Glutamatergic neuron (in vitro differentiated cells): ENCODE measurements around the gene FCGR3B. TPM values are rescaled to one million over a fixed set of nuclear protein-coding genes. Genes with fewer than 3 reads are reported as not detected.
"Not testable (repeated sequence)": the region's sequence is repeated elsewhere in the genome, so short reads cannot be mapped to it uniquely, and the experiment has no call there.

Experiments
- DNase-seq: peaks from one replicate; pipeline ENCODE4 v3.0.0; 2022
- H3K27ac Mint-ChIP-seq: one replicate; pipeline ENCODE4 v1.8.0; 2020; ENCODE audit warnings: mild to moderate bottlenecking, mixed read lengths, inconsistent platforms; ENCODE audit not compliant: unreplicated experiment
- H3K27me3 Mint-ChIP-seq: one replicate; pipeline ENCODE4 v1.8.0; 2020; ENCODE audit warnings: mild to moderate bottlenecking, moderate library complexity, mixed read lengths, inconsistent platforms; ENCODE audit not compliant: unreplicated experiment
- H3K36me3 Mint-ChIP-seq: one replicate; pipeline ENCODE4 v1.8.0; 2020; ENCODE audit warnings: mild to moderate bottlenecking, mixed read lengths, inconsistent platforms; ENCODE audit not compliant: unreplicated experiment
- H3K4me1 Mint-ChIP-seq: one replicate; pipeline ENCODE4 v1.8.0; 2020; ENCODE audit warnings: mild to moderate bottlenecking, low read depth, mixed read lengths, inconsistent platforms; ENCODE audit not compliant: unreplicated experiment
- H3K4me3 Mint-ChIP-seq: one replicate; pipeline ENCODE4 v1.8.0; 2020; ENCODE audit warnings: mild to moderate bottlenecking, mixed read lengths, inconsistent platforms; ENCODE audit not compliant: unreplicated experiment
- H3K9me3 Mint-ChIP-seq: one replicate; pipeline ENCODE4 v1.8.0; 2020; ENCODE audit warnings: mild to moderate bottlenecking, moderate library complexity, mixed read lengths, inconsistent platforms; ENCODE audit not compliant: unreplicated experiment
- total RNA-seq: library from RNA; stranded (reverse); fragmentation: NEBNext Ultra II Directional; extraction: Animal tissue kit (Norgen Biotek cat#: 25700); gene quantifications from one replicate; pipeline ENCODE4 v1.2.1, GENCODE V29; 2021; ENCODE audit not compliant: unreplicated experiment

The FCGR3B gene
- total RNA-seq, 1 donor from 2014 or later = not detected

DNA sequence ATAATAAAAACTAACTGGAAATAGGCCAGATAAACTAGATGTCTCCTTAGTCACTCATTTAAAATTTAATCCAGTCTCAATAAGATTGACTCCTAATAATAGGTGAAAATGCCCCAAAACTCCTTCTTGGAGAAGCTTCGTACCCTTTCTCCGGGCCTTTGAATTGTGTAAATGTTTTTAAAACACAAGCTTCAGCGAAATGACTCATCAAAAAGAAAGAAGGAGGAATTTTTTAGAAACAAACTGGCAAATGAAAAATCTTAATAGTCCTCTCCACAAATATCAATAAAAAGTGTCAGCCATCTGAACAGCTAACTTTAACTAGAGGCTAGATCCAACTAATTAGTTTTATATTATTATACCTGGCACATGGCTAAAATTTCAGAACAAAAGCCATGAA is 33.9 kb downstream of the FCGR3B start:
- H3K36me3 Mint-ChIP-seq, H3K4me1 Mint-ChIP-seq, H3K4me3 Mint-ChIP-seq, H3K9me3 Mint-ChIP-seq, H3K27ac Mint-ChIP-seq, H3K27me3 Mint-ChIP-seq, DNase-seq: not testable (repeated sequence)

DNA sequence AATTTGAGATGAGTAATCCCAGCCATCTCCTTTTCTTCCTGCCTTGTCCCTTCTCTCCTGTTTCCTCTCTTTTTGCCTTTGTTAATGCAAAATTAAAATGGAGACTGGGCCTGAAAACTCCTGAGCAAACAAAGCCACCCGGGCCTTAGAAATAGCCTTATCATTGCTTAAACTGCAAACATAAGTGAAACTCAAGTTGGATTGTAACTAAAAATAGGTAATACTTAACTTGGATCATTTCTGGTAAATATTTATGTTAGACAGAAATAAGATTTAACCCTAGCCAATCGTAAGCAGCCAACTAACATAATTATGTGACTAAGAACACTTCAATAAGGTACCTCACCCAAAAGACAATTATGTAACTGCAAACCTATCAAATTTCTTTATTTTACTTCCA is 35.4 kb downstream of the FCGR3B start:
- H3K36me3 Mint-ChIP-seq, H3K27ac Mint-ChIP-seq, DNase-seq, H3K4me1 Mint-ChIP-seq, H3K27me3 Mint-ChIP-seq, H3K4me3 Mint-ChIP-seq, H3K9me3 Mint-ChIP-seq: not testable (repeated sequence)

DNA sequence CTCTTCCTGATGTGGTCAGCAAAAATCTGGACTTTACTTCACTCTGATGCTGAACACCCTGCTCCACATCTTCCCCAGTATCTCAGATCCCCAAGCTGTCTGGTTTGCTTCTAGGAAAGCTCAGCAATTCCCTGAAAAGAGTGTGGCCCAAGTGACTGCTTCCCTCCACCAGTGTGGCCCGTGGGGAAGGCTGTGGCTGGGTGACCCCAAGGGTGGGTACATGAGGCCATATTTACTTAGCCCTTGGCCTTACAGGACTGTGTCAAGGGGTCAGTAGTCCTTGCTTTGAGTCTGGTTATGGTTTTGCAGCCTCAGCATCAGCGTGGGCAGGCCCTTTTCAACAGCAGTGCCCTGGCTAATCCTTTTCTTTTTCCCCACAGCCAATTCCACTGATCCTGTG is 35.8 kb downstream of the FCGR3B start:
- H3K4me1 Mint-ChIP-seq = not testable (repeated sequence)

DNA sequence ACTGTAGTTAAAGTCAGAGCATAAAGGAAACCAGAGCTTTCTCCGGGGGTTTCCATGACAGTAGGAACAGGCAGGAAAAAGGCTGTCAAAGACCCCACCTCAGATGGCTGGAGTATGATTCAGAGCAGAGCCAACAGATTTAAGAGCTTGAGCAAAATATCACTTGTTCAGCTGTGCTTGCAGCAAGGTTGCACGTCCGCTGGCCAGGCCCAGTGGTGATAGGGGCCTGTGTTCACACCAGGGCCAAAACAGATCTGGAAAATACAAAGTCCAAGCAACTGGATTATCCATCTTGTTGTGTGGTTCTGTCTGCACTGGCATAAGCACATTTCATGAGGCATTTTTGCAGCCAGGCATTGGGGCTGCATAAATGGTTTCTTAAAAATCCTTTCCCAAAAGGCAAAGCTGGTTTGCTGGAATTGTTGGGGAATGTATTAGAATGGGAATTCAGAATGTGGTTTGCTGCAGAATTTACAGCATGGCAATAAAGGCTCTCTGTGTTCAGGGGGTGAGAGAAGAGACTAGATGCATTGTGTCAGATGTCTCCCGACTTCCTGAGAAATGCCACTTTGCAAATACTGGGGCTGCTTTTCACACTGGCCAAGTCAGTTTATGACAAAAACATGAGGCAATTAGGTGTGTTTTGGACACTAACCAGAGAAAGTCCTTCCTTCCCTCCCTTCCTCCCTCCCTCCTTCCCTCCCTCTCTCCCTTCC is 36.5 kb downstream of the FCGR3B start:
- not testable (repeated sequence) for DNase-seq, H3K9me3 Mint-ChIP-seq, H3K36me3 Mint-ChIP-seq, H3K27ac Mint-ChIP-seq, H3K4me3 Mint-ChIP-seq, H3K4me1 Mint-ChIP-seq, H3K27me3 Mint-ChIP-seq

More for the DNA sequence above, 35.8 kb downstream of the FCGR3B start:
- not testable (repeated sequence) for DNase-seq, H3K27ac Mint-ChIP-seq, H3K36me3 Mint-ChIP-seq, H3K4me3 Mint-ChIP-seq, H3K27me3 Mint-ChIP-seq, H3K9me3 Mint-ChIP-seq

DNA sequence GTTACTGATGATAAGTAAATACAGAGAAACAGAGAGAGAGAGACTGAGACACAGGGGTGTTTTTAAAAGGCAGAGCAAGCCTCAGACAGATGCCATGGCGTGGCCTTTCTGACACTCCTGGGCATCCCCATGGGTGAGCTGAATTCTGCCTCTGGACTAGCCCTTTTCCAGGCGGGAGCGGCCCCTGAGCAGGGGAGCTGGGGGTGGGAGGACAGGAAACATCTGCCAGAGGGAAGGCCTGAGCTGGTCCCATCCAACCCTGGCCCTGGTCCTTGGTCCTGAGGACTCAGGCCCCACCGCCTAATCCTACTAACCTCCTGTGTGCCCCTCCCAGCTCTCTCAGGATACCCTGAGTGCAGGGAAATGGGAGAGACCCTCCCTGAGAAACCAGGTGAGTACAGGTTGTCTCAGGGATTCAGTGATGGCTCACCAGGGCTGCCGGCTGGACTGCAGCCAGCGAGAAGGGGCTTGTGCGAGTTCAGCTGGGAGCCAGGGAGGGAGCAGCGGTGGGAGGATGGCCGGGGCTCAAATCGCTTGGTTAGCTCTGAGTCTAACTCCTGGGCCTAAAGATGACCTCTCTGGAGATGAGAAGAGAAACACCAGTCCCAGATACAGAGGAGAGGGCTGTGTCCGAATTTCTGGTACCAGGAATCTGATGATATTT is 37.8 kb downstream of the FCGR3B start:
- not testable (repeated sequence) for H3K27ac Mint-ChIP-seq, H3K36me3 Mint-ChIP-seq, H3K4me3 Mint-ChIP-seq, H3K27me3 Mint-ChIP-seq, H3K9me3 Mint-ChIP-seq, DNase-seq, H3K4me1 Mint-ChIP-seq

DNA sequence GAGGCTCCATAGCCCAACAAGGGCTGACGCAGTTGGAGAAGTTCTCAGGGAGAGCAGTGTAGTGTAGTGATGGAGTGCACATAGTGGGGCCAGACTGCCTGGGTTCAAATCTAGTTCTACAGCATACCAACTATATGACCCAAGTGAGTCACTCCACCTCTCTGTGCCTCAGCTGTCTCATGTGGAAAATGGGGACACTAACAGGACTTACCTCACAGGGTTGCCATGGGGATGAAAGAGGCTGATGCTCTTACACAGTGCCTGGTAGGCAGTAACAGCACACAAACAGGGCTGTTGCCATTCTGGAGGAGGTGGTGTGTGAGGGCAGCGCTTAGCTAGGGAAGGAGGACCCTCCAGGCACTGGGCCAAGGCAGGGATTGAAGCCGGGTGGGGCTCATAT is 38.4 kb downstream of the FCGR3B start:
- not testable (repeated sequence) for H3K27ac Mint-ChIP-seq, H3K36me3 Mint-ChIP-seq, H3K4me1 Mint-ChIP-seq, H3K4me3 Mint-ChIP-seq, H3K9me3 Mint-ChIP-seq, H3K27me3 Mint-ChIP-seq, DNase-seq

DNA sequence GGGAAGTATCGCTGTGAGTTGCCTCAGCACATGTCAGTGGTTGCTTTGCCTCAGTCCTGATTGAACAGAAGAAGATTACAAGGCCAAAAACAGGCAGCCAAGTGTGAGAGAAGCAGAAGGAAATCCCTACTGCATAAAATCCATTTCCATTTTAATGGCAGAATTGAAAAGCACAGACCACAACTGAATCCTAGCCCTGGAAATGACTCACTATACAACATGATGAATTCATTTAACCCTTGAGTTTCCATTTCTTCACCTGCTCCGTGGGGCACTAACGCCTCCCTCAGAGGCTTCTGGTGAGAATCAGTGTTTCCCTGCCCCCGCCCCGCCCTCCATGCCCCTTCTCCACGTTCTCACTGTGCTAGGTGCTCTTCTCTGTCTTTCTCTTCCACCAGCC is 41.1 kb downstream of the FCGR3B start:
- not testable (repeated sequence) for H3K9me3 Mint-ChIP-seq, H3K4me3 Mint-ChIP-seq, H3K27me3 Mint-ChIP-seq, H3K36me3 Mint-ChIP-seq, H3K4me1 Mint-ChIP-seq, H3K27ac Mint-ChIP-seq, DNase-seq

DNA sequence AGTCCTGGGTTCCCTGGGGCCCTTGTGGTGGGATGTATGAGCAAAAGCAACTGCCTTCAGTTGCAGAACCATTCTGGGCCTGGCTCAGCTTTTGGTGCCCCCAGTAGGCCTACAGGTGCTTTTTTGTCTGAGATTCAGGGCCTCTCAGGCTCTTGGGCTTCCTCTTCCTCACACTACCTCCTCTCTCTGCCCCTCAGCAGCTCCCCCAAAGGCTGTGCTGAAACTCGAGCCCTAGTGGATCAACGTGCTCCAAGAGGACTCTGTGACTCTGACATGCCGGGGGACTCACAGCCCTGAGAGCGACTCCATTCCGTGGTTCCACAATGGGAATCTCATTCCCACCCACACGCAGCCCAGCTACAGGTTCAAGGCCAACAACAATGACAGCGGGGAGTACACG is 41.6 kb downstream of the FCGR3B start:
- H3K4me1 Mint-ChIP-seq, H3K27ac Mint-ChIP-seq, DNase-seq: not testable (repeated sequence)

DNA sequence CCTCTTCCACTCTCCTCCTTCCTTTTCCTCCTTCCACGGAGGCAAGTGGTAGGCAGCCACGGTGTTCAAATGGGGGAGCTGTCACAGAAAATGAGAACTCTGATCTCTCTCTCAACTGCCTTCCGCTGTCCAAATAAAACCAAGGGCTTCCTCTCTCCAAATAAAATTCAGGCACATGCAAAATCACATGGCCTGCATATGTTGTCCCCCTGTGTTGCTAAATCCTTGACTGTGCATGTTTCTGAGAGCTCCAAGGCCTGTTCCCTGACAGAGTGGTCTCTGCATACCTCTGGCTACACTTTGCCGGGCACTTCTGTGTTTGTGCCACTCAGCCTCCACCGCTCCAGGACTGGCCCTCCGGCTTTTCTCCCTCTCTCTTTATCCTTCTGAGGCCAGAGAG is 42.4 kb downstream of the FCGR3B start:
- not testable (repeated sequence) for H3K36me3 Mint-ChIP-seq, H3K9me3 Mint-ChIP-seq, H3K4me1 Mint-ChIP-seq

More for the DNA sequence above, 41.6 kb downstream of the FCGR3B start:
- not testable (repeated sequence) for H3K9me3 Mint-ChIP-seq, H3K27me3 Mint-ChIP-seq, H3K4me3 Mint-ChIP-seq, H3K36me3 Mint-ChIP-seq

DNA sequence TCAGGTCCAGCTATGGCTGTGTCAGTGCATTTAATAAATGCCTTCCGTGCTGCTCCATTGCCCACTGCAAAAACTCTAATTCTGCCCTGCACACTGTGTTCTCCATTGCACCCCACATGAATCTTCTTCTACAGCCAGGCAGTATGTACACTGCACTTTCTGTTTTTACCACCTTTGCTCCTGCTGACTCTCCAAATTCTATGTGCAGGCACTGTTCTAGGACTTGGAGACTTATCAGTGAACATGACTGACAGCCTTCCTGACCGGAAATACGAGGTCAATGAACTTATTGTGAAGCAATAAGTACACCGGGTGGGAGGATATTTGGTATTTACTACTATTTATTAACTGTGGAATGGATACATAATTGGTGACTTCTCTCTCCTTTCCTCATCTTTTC is 48.1 kb downstream of the FCGR3B start:
- not testable (repeated sequence) for H3K9me3 Mint-ChIP-seq, H3K4me3 Mint-ChIP-seq, H3K36me3 Mint-ChIP-seq, H3K27ac Mint-ChIP-seq, H3K4me1 Mint-ChIP-seq, DNase-seq, H3K27me3 Mint-ChIP-seq

More for the DNA sequence above, 42.4 kb downstream of the FCGR3B start:
- H3K27ac Mint-ChIP-seq, H3K4me3 Mint-ChIP-seq, H3K27me3 Mint-ChIP-seq, DNase-seq: not testable (repeated sequence)

DNA sequence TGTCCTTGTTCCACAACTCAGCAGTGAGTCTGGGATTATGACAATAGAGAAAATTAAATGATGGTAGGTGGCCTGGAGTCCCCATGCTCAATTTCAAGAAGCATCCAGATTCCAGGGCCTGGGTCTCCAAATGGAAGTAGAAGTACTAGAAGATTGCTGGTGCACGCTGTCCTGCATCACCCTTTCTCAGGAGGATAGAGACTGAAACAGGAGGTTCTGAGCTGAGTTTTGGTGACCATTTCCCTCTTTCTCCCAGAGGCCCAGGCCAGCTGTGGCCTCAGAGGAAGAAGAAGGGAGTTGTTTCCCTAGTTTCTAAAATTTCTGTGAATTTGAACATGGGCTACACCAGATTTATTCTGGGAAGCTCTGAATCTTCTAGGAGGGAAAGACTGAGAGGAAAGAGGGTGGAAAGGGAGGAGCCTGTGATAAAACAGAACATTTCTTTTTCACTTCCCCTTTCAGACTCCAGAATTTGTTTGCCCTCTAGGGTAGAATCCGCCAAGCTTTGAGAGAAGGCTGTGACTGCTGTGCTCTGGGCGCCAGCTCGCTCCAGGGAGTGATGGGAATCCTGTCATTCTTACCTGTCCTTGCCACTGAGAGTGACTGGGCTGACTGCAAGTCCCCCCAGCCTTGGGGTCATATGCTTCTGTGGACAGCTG is 50.0 kb downstream of the FCGR3B start:
- H3K27me3 Mint-ChIP-seq, H3K9me3 Mint-ChIP-seq, H3K4me1 Mint-ChIP-seq, H3K4me3 Mint-ChIP-seq, H3K27ac Mint-ChIP-seq, DNase-seq, H3K36me3 Mint-ChIP-seq: not testable (repeated sequence)

DNA sequence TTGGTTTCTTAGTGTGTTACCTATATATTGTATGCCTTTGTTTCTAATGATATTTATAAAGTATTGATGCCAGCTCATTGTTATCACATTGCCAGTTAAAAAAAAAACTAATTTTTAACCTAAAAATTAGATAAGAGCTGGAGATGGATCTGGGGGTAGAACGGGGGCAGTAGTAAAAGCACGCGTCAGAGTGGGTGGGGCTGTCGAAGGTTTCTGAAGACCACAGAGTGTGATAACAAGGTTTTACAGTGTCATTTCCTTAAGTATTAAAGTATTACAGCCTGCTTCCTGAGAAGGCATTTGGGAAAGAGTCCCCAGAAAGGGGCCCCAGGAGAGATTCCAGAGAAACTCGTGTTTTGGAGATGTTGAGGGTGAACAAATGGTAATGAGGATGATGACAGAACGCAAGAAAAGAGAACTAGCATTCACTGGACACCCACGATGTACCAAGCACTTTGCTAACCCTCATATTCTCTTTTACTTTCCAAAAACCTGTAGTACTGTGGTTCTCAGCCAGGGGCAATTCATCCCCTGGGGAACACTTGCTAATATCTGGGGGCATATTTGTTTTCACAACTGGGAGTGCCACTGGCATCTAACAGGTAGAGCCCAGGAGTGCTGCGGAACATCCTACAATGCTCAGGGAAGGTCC is 51.0 kb downstream of the FCGR3B start:
- not testable (repeated sequence) for H3K9me3 Mint-ChIP-seq, H3K36me3 Mint-ChIP-seq, H3K27ac Mint-ChIP-seq, H3K27me3 Mint-ChIP-seq, DNase-seq, H3K4me3 Mint-ChIP-seq, H3K4me1 Mint-ChIP-seq
